Daoy (cell line): ENCODE data around the gene TRPC4. TPM values are rescaled to one million over a fixed set of nuclear protein-coding genes. Genes with fewer than 3 reads are reported as not detected.

ENCODE experiments used
- DNase-seq: peaks from one replicate; pipeline ENCODE4 v3.0.0-alpha.2; 2015; ENCODE audit warnings: low read depth
- total RNA-seq: library from RNA; depleted of rRNA; stranded (reverse); fragments of >200 nt; shearing (Covaris generic); gene quantifications from 2 replicates; pipeline ENCODE4 v1.2.3, GENCODE V29; 2014

TRPC4 gene
- total RNA-seq, 1 experiment from 2014 or later: 0.34 TPM

- DNase-seq: no peak
These were observed 211.6 kb downstream of the TRPC4 start for GRCh38 chr13:37657956-37658355.

GRCh38 chr13:37657134-37657533 lies 212.4 kb downstream of the TRPC4 start:
- no peak for DNase-seq

GRCh38 chr13:37656247-37656940 lies 213.2 kb downstream of the TRPC4 start:
- DNase-seq: peak; percentile 2

GRCh38 chr13:37652596-37652995 lies 217.0 kb downstream of the TRPC4 start:
- DNase-seq: no peak

- no peak for DNase-seq
These were observed 217.7 kb downstream of the TRPC4 start for GRCh38 chr13:37651891-37652290.

GRCh38 chr13:37648609-37649008 lies 221.0 kb downstream of the TRPC4 start:
- no peak for DNase-seq

GRCh38 chr13:37647031-37647650 lies 222.4 kb downstream of the TRPC4 start:
- DNase-seq: no peak

- DNase-seq: no peak
These were observed 223.0 kb downstream of the TRPC4 start for GRCh38 chr13:37646531-37646930.

- DNase-seq: no peak
These were observed 224.3 kb downstream of the TRPC4 start for GRCh38 chr13:37645181-37645740.

GRCh38 chr13:37641391-37641790 lies 228.2 kb downstream of the TRPC4 start:
- DNase-seq: no peak

- DNase-seq: no peak
These were observed 229.1 kb downstream of the TRPC4 start for GRCh38 chr13:37640499-37640898.

GRCh38 chr13:37636701-37637100 lies 232.9 kb downstream of the TRPC4 start:
- no peak for DNase-seq

GRCh38 chr13:37632294-37632693 lies 237.3 kb downstream of the TRPC4 start:
- DNase-seq: no peak

GRCh38 chr13:37627428-37627827 lies 242.1 kb downstream of the TRPC4 start:
- DNase-seq: no peak

GRCh38 chr13:37621811-37622361 lies 247.7 kb downstream of the TRPC4 start:
- DNase-seq: no peak

GRCh38 chr13:37618554-37618953 lies 251.0 kb downstream of the TRPC4 start:
- no peak for DNase-seq

GRCh38 chr13:37617173-37617572 lies 252.4 kb downstream of the TRPC4 start:
- no peak for DNase-seq

GRCh38 chr13:37616131-37616530 lies 253.4 kb downstream of the TRPC4 start:
- DNase-seq: no peak

GRCh38 chr13:37615276-37615675 lies 254.3 kb downstream of the TRPC4 start:
- no peak for DNase-seq

GRCh38 chr13:37613638-37614037 lies 255.9 kb downstream of the TRPC4 start:
- no peak for DNase-seq

GRCh38 chr13:37613236-37613635 lies 256.3 kb downstream of the TRPC4 start:
- DNase-seq: no peak

GRCh38 chr13:37608750-37609339 lies 260.7 kb downstream of the TRPC4 start:
- no peak for DNase-seq
